NCI-H69 (cell line): ENCODE measurements around the gene SGSM1.

Experiments used
- DNase-seq: peaks from one replicate; lab custom pipeline; 2025; lab: John Stamatoyannopoulos, UW

The SGSM1 gene

GRCh38 chr22:24807284-24807950 is 1.4 kb downstream of the SGSM1 start:
- DNase-seq, result peak; percentile 22

DNA sequence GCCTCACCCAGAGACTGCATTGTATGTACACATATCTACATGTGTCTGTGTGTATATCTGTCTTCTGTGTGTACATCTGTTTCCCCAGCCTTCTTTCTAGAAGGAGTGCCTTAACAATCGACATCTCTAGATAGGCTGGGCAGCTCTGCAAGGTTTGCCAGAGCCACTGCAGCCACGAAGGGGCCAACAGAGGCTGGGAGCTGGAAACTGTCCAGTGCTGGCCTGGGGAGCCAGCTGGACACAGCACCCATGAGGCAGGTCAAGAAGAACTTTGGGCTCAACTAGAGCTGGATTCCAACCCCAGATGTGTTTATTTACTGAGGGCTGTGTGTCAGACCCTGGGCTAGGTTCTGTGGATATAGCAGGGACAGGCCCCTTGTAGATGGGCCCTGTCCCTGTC is 3.3 kb downstream of the SGSM1 start:
- DNase-seq, result no peak

GRCh38 chr22:24810043-24810749 is 4.2 kb downstream of the SGSM1 start:
- DNase-seq, result peak; percentile 94

DNA sequence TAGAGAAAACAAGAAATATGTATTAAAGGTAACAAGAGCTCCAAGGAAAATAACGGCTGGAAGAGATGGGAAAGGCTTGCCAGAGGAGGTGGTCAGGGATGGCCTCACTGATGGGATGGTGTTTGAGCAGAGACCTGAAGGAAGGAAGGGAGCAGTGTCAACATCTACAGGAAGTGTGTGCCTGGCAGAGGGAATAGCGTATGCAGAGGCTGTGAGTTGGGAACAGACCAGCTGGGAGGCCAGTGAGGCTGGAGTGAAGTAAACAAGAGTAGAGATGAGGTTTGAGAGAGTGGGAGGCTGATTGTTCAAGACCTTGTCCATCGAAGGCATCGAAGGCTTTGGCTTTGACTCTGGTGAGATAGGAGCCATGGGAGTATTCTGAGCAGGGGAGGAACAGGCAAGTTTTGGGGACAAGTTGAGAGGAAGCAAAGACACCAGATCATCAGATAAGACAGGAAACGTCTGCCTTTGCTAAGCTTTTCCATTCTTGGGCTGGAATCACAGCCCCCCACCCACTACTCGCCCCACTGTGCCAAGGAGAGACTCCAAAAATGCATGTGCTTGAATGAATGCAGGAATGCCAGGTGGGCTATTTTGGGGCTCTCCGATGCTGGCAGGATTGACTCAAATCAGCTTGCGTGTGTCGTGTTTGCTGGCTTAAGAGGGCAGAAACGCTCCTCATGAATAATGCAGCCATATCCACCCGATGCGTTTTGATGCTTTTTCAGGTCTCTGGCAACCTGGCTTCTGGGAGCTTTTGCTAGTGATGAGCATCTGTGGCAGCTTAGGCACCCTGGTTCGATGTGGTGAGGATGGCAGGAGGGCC is 7.2 kb downstream of the SGSM1 start:
- DNase-seq, result no peak

DNA sequence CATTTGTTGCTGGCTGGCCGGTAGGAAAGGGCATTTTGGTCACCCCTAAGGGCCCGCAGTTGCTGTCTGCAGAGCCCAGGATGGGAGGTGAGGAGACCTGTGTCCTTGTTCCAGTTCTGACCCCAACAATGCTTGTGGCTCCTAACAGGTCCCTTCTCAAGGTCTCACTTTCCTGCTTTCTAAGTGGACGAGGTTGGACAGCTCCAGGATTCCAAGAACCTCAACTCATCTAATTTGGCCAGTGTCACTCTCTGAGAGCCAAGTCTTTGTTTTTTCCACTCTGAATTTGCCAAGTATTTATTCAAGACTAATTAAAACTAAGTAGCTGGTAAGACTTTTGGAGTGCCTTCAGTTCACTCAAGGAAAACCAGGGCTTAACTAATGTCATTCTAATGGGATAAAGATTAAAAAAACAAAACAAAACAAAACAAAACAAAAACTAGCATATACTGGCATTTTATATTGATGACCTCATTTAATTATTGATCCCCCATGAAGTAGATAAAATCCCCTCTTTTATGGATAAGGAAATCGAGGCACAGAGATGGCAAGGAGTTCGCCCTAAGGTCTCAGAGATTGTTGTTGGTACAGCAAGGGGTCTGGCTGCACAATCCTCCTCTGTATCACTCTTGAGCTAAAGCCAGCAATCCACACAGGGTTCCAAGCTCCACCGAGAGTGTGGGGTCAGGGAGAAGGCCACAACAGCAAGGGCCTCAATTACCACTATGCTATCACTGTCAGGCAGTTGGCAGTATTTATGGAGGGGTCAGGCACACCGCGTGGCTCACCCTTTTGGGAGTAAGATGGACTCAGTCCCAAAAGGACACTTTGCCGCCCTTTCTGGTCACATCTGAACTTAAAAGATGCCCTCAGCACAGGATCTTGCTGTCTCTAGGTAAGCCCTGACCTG is 8.1 kb downstream of the SGSM1 start:
- no peak for DNase-seq

DNA sequence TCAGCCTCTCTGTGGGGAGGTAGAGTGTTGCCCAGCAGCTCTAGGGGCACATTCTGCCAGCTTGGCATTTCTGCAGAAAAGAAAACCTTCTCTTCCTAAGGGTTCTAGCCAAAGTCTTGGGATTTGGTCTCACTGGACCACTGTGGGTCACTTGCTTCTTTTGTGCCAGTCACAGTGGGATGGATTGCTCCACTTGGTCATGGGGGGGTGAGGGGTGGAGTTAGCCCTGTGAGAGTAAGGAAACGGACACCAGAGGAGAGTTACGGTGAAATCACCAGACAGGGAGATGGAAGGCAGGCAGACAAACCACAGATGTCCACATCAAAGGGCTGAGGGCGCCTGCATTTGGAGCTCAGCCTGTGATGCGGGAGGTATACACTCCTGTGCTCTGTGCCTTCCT is 10.8 kb downstream of the SGSM1 start:
- no peak for DNase-seq

DNA sequence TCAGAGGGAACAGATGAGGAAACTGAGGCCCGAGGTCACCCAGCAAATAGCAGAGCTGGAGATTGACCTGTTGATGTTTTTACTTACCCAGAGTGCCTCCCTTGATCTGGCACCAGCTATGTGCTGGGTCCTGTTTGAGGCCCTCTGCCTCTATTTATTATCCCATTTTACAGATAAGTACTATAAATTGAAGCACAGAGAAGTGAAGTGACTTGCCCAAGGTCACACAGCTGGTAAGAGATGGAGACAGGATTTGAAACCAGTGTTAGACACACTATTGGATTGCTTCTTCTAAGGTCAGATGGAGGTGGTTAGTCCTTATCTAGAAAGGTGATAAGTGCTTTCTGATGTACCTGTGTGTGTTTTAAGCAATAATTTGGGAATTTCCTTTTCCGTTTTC is 13.5 kb downstream of the SGSM1 start:
- DNase-seq, result no peak

- DNase-seq, result peak; percentile 73
Measured at GRCh38 chr22:24819911-24820461, 14.0 kb downstream of the SGSM1 start.

- DNase-seq, result peak; percentile 48
Measured at GRCh38 chr22:24822471-24822870, 16.5 kb downstream of the SGSM1 start.

DNA sequence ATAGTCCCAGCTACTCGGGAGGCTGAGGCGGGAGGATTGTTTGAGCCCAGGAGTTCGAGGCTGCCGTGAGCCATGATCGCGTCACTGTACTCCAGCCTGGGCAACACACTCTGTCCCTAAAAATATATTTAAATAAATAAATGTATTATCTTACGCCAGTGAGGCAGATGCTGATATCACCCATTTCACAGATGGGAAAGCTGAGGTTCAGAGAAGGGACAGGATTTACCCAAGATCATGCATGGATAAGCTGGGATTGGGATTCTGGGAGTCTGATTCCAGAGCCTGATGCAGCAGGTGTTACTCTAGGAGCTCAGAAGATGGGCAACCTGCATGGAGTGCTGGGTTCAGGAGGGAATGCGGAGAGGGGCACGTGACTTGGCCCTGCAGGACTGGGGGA is 17.8 kb downstream of the SGSM1 start:
- DNase-seq, result no peak

DNA sequence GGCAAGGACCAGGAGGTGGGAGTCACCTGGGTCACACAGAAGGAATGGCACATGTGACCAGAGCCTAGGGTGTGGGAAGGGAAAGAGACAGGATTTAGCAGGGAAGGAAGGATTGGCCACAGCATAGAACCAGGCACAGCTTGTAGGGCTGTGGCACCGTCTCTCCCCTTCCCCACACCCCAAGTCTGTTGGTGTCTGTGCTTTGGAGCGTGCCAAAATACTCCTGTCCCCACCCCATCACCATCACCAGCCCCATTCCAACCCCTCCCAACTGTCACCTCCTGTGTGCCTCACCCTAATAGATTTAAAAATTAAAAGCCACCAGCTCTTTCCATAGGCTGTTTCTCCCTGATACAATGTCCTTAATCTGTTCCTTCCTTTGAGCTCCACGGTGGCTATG is 18.2 kb downstream of the SGSM1 start:
- no peak for DNase-seq

GRCh38 chr22:24824915-24825314 is 18.9 kb downstream of the SGSM1 start:
- no peak for DNase-seq

- no peak for DNase-seq
Measured at GRCh38 chr22:24826710-24827285, 20.8 kb downstream of the SGSM1 start.

- DNase-seq, result peak; percentile 97
Measured at GRCh38 chr22:24827296-24827695, 21.3 kb downstream of the SGSM1 start.

GRCh38 chr22:24830205-24830979 is 24.4 kb downstream of the SGSM1 start:
- DNase-seq, result peak; percentile 23

- no peak for DNase-seq
Measured at GRCh38 chr22:24831687-24832086, 25.7 kb downstream of the SGSM1 start.

GRCh38 chr22:24833881-24834495 is 28.0 kb downstream of the SGSM1 start:
- DNase-seq, result peak; percentile 30

- peak; percentile 88 for DNase-seq
Measured at GRCh38 chr22:24834845-24835570, 29.0 kb downstream of the SGSM1 start.

GRCh38 chr22:24836282-24836681 is 30.3 kb downstream of the SGSM1 start:
- no peak for DNase-seq
